Nephron (organoid): ENCODE measurements around the gene SLC16A11.
A peak's percentile ranks its signal among the peaks of the same experiment; 100 is the strongest.

Experiments used
- H3K27ac Mint-ChIP-seq, 3 experiments: 2 replicates each; pipeline ENCODE4 v1.8.0; 2020; ENCODE audit warnings: mixed read lengths in 3 of 3, mild to moderate bottlenecking in 2 of 3, moderate library complexity in 1 of 3
- H3K27me3 Mint-ChIP-seq: 2 replicates; pipeline ENCODE4 v1.8.0; 2021; ENCODE audit warnings: low read depth, mild to moderate bottlenecking, moderate library complexity, mixed read lengths
- H3K36me3 Mint-ChIP-seq: 2 replicates; pipeline ENCODE4 v1.8.0; 2020; ENCODE audit warnings: low read depth, mixed read lengths
- H3K4me1 Mint-ChIP-seq: 2 replicates; pipeline ENCODE4 v1.8.0; 2020; ENCODE audit warnings: mixed read lengths
- H3K4me3 Mint-ChIP-seq, 3 experiments: 2 replicates each; pipeline ENCODE4 v1.8.0; 2020; ENCODE audit warnings: mild to moderate bottlenecking in 3 of 3, mixed read lengths in 3 of 3, moderate library complexity in 2 of 3
- H3K9me3 Mint-ChIP-seq: 2 replicates; pipeline ENCODE4 v1.8.0; 2020; ENCODE audit warnings: mixed read lengths
- TF ChIP-seq, protein P1 (sequence below), 3 experiments: fragments of 200-600 bp; sonication (generic); IDR thresholded peaks; one replicate each; pipeline ENCODE4 v1.5.0; 2021; ENCODE audit warnings: antibody characterized with exemption in 3 of 3; ENCODE audit not compliant: unreplicated experiment in 3 of 3

SLC16A11 gene

DNA sequence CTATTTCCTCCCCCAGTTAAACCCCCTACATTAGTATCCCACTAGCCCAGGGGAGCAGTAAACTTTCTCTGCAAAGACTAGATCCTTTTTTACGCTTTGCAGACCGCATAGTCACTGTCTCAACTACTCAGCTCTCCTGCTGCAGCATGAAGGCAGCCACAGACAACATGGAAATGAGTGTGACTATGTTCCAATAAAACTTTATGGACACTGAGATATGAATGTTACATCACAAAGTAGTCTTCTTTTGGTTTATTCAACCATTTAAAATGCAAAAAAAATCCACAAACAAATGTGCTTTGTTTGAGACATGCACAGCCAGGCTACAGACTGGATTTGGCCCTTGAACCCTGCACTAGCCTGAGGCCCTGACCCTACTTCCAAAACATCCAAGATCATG is 33.4 kb downstream of the SLC16A11 start:
- Mint-ChIP-seq H3K4me1 (peaks cover 41% of the 10 kb centered on the region), H3K27me3 (no peaks in the 10 kb centered on the region), H3K9me3 (no peaks in the 10 kb centered on the region), H3K27ac (peak overlapping the region in 1 of 3 experiments; percentile 36), H3K36me3 (no peaks in the 10 kb centered on the region), H3K4me3 (peak overlapping the region; percentile 64 to 72 (median 66))
- TF ChIP-seq, protein P1, sequence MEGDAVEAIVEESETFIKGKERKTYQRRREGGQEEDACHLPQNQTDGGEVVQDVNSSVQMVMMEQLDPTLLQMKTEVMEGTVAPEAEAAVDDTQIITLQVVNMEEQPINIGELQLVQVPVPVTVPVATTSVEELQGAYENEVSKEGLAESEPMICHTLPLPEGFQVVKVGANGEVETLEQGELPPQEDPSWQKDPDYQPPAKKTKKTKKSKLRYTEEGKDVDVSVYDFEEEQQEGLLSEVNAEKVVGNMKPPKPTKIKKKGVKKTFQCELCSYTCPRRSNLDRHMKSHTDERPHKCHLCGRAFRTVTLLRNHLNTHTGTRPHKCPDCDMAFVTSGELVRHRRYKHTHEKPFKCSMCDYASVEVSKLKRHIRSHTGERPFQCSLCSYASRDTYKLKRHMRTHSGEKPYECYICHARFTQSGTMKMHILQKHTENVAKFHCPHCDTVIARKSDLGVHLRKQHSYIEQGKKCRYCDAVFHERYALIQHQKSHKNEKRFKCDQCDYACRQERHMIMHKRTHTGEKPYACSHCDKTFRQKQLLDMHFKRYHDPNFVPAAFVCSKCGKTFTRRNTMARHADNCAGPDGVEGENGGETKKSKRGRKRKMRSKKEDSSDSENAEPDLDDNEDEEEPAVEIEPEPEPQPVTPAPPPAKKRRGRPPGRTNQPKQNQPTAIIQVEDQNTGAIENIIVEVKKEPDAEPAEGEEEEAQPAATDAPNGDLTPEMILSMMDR (IDR thresholded peaks at IDR 0.05; ENCODE audit: unreplicated experiment in 3 of 3): no peak

DNA sequence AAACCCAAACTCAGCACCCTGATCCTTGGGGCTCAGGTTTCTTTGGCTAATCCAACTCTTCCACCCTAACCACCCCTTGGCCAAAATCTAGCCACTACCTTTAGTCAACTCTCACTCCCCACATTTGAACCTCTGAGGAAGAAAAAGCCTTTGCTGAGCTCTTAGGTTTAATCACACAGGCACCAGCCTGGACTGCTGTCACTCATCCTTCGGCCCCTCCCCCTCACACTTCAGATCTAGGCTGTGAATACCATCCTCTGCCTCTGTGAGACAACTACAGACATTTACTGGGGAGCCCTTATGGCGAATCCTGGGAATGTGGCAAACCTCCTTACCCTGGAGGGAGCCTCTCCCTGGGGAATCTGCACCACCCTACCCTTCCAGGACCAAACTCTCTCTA is 36.7 kb downstream of the SLC16A11 start:
- peaks cover 1% of the 10 kb centered on the region for H3K36me3 Mint-ChIP-seq
- peaks cover 17% of the 10 kb centered on the region for H3K4me1 Mint-ChIP-seq
- no peaks in the 10 kb centered on the region for H3K9me3 Mint-ChIP-seq
- no peaks in the 10 kb centered on the region for H3K27me3 Mint-ChIP-seq
- H3K27ac Mint-ChIP-seq: no peak overlapping the region
- TF ChIP-seq, protein P1 (IDR thresholded peaks at IDR 0.05; ENCODE audit: unreplicated experiment in 3 of 3): no peak
- no peak overlapping the region for H3K4me3 Mint-ChIP-seq

DNA sequence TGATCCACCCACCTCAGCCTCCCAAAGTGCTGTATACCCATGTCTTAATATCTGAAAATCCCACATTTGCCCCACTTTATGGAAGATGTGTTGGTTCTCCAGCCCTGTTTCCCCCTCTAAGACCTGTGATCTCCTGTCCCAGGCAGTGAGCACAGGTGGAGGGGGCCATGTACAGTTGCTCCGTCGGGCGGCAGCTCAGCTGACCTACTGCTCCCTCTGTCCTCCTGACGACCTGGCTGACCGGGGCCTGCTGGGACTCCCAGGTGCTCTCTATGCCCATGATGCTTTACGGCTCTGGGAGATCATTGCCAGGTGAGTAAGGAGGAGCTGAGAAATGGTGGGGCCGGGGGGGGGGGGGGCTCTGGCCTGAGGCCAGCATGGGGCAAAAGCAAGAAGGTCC is 38.2 kb downstream of the SLC16A11 start:
- no peak overlapping the region for H3K4me3 Mint-ChIP-seq

DNA sequence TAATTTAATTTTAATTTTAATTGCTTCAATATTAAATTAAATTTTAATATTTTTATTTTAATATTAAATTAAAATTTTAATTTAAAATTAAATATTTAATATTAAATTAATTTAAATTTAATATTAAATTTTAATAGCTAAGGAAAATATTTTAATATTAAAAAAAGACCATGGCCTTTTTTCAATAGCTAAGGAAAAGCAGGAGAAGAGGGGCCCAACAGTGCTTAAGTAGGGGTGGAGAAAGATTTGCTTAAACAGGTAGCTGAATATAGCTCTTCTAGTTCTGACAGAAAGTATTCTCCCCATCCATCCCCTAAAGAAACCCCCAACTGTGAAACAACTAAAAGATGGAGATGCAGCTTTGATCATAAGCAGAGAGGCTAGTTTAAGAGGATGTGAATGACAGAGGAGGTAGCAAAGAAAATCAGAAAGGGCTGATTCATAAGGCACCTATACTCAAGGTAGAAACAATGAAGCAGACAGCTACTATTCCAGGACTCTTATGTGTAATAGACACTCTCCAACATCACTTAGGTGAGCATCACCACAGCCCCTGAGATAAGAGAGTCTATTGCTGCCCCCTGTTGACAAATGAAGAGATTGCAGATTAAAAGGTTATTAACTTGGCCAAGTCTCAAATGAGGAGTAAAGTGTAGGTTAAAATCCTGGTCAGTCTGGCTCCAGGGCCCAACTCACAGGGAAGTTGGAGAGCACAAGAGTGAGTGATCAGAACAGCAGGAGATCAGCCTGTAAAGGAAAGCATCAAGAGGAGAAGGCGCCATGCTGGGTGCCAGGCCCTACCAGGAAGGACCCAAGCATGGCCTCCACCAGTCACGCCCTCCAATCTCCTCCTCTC is 39.3 kb downstream of the SLC16A11 start:
- TF ChIP-seq, protein P1 (IDR thresholded peaks at IDR 0.05; ENCODE audit: unreplicated experiment in 3 of 3): peak; percentile 58 to 77 (median 72)
- H3K4me1 Mint-ChIP-seq: no peaks in the 10 kb centered on the region
- no peak overlapping the region for H3K4me3 Mint-ChIP-seq
- no peaks in the 10 kb centered on the region for H3K9me3 Mint-ChIP-seq
- H3K27ac Mint-ChIP-seq: no peak overlapping the region
- peaks cover 17% of the 10 kb centered on the region for H3K36me3 Mint-ChIP-seq
- H3K27me3 Mint-ChIP-seq: no peaks in the 10 kb centered on the region

More for the DNA sequence above, 38.2 kb downstream of the SLC16A11 start:
- H3K4me1 Mint-ChIP-seq: peaks cover 11% of the 10 kb centered on the region
- H3K27ac Mint-ChIP-seq: no peak overlapping the region
- H3K9me3 Mint-ChIP-seq: no peaks in the 10 kb centered on the region
- TF ChIP-seq, protein P1 (IDR thresholded peaks at IDR 0.05; ENCODE audit: unreplicated experiment in 3 of 3): no peak
- peaks cover 10% of the 10 kb centered on the region for H3K36me3 Mint-ChIP-seq
- H3K27me3 Mint-ChIP-seq: no peaks in the 10 kb centered on the region

DNA sequence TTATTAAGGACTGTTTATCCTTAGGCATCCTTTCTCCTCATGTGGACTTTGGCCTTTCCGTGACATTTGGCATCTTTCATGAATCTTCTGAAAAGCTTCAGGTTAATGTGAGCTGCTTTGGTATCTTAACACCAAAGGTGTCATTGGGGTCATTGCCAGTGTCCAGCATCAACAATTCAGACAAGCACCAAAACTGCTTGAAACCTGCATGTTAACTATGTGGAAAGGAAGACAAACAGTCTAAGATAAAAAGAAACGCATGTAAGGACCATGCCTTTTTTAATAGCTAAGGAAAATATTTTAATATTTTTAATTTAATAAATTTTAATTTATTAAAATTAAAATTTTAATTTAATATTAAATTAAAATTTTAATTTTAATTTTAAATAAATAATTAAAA is 40.1 kb downstream of the SLC16A11 start:
- Mint-ChIP-seq H3K9me3 (no peaks in the 10 kb centered on the region), H3K27ac (no peak overlapping the region), H3K4me1 (no peaks in the 10 kb centered on the region), H3K36me3 (peaks cover 24% of the 10 kb centered on the region), H3K4me3 (no peak overlapping the region), H3K27me3 (no peaks in the 10 kb centered on the region)
- TF ChIP-seq, protein P1 (IDR thresholded peaks at IDR 0.05; ENCODE audit: unreplicated experiment in 3 of 3): no peak
